Measurements from ENCODE around the gene CA10. TPM values are rescaled to one million over a fixed set of nuclear protein-coding genes. Genes with fewer than 3 reads are reported as not detected.

The CA10 gene
- polyA plus RNA-seq, 1 experiment: not detected

- H3K4me3 ChIP-seq (ENCODE audit: low read depth, low read length): no peak overlapping the region
- no peak overlapping the region for H3K27ac ChIP-seq (ENCODE audit: low read depth, low read length)
- no peaks in the 10 kb centered on the region for H3K27me3 ChIP-seq (ENCODE audit: control insufficient read depth, insufficient read depth, low read length)
- POLR2A ChIA-PET: no interaction called here
- CTCF ChIA-PET: no interaction called here
- no peak for DNase-seq (ENCODE audit: low read depth, low spot score)
- peaks cover 5% of the 10 kb centered on the region for H3K9me3 ChIP-seq (ENCODE audit: control insufficient read depth, insufficient read depth, low read length)
- no peak for TF ChIP-seq CTCF (IDR thresholded peaks at IDR 0.05; ENCODE audit: low read depth, low read length)
These were observed 439.5 kb downstream of the CA10 start for GRCh38 chr17:51718983-51719382.

- CTCF ChIA-PET: no interaction called here
- POLR2A ChIA-PET: no interaction called here
- H3K9me3 ChIP-seq (ENCODE audit: control insufficient read depth, insufficient read depth, low read length): peaks cover 12% of the 10 kb centered on the region; the same call in 1 of the 2 replicates
These were observed 446.9 kb downstream of the CA10 start for GRCh38 chr17:51711581-51711980.

GRCh38 chr17:51710634-51710979 is 447.9 kb downstream of the CA10 start:
- TF ChIP-seq CTCF (IDR thresholded peaks at IDR 0.05; ENCODE audit: low read depth, low read length): no peak
- H3K27ac ChIP-seq (ENCODE audit: low read depth, low read length): no peak overlapping the region
- H3K27me3 ChIP-seq (ENCODE audit: control insufficient read depth, insufficient read depth, low read length): no peaks in the 10 kb centered on the region
- no peak overlapping the region for H3K4me3 ChIP-seq (ENCODE audit: low read depth, low read length)
- H3K9me3 ChIP-seq (ENCODE audit: control insufficient read depth, insufficient read depth, low read length): peaks cover 16% of the 10 kb centered on the region; the same call in 1 of the 2 replicates
- ChIA-PET POLR2A (no interaction called here), CTCF (no interaction called here)
- DNase-seq (ENCODE audit: low read depth, low spot score): no peak

More at GRCh38 chr17:51711581-51711980, 446.9 kb downstream of the CA10 start:
- H3K27me3 ChIP-seq (ENCODE audit: control insufficient read depth, insufficient read depth, low read length): no peaks in the 10 kb centered on the region
- no peak for DNase-seq (ENCODE audit: low read depth, low spot score)
- TF ChIP-seq CTCF (IDR thresholded peaks at IDR 0.05; ENCODE audit: low read depth, low read length): no peak
- H3K27ac ChIP-seq (ENCODE audit: low read depth, low read length): no peak overlapping the region
- H3K4me3 ChIP-seq (ENCODE audit: low read depth, low read length): no peak overlapping the region

- no peak for DNase-seq (ENCODE audit: low read depth, low spot score)
- peaks cover 20% of the 10 kb centered on the region; the same call in 1 of the 2 replicates for H3K9me3 ChIP-seq (ENCODE audit: control insufficient read depth, insufficient read depth, low read length)
- no peak overlapping the region for H3K4me3 ChIP-seq (ENCODE audit: low read depth, low read length)
- H3K27ac ChIP-seq (ENCODE audit: low read depth, low read length): no peak overlapping the region
- CTCF ChIA-PET: no interaction called here
- H3K27me3 ChIP-seq (ENCODE audit: control insufficient read depth, insufficient read depth, low read length): no peaks in the 10 kb centered on the region
- no peak for TF ChIP-seq CTCF (IDR thresholded peaks at IDR 0.05; ENCODE audit: low read depth, low read length)
- POLR2A ChIA-PET: no interaction called here
These were observed 448.6 kb downstream of the CA10 start for GRCh38 chr17:51709694-51710633.

- no peak overlapping the region for H3K4me3 ChIP-seq (ENCODE audit: low read depth, low read length)
- ChIA-PET POLR2A (no interaction called here), CTCF (no interaction called here)
- H3K27me3 ChIP-seq (ENCODE audit: control insufficient read depth, insufficient read depth, low read length): no peaks in the 10 kb centered on the region
- no peak overlapping the region for H3K27ac ChIP-seq (ENCODE audit: low read depth, low read length)
- DNase-seq (ENCODE audit: low read depth, low spot score): no peak
- no peak for TF ChIP-seq CTCF (IDR thresholded peaks at IDR 0.05; ENCODE audit: low read depth, low read length)
- H3K9me3 ChIP-seq (ENCODE audit: control insufficient read depth, insufficient read depth, low read length): peaks cover 24% of the 10 kb centered on the region
These were observed 451.3 kb downstream of the CA10 start for GRCh38 chr17:51707216-51707615.
